IMR-90 (cell line): ENCODE data around the gene MTIF2. TPM values are rescaled to one million over a fixed set of nuclear protein-coding genes. Genes with fewer than 3 reads are reported as not detected.

Source experiments
- ATAC-seq: fragments of 200-7000 bp; cut with Tn5 transposase; 2 replicates; pipeline ENCODE4 v1.9.1; 2020; ENCODE audit warnings: low read depth, mild to moderate bottlenecking, moderate library complexity
- BruUV-seq: library from RNA; stranded (reverse); fragments of 400-500 nt; replicated peaks from 2 replicates; lab custom pipeline; 2021; lab: Mats Ljungman, UMichigan
- CTCF ChIA-PET: fragments of 300-600 bp; formaldehyde crosslinking; extraction: SDS; loops from one replicate; lab custom pipeline; 2021; ENCODE audit warnings: antibody characterized with exemption; lab: Yijun Ruan, JAX
- POLR2A ChIA-PET: fragments of 300-600 bp; sonication (Branson Sonifier 250); formaldehyde crosslinking; loops from one replicate; lab custom pipeline; 2022; ENCODE audit warnings: antibody characterized with exemption; ENCODE audit not compliant: unreplicated experiment; lab: Charles Lee
- DNase-seq: peaks from one replicate; pipeline ENCODE4 v3.0.0; 2013
- H2AFZ ChIP-seq: replicated peaks from 2 replicates; pipeline ENCODE3; 2013; ENCODE audit warnings: low read length, mild to moderate bottlenecking; ENCODE audit not compliant: poor library complexity
- H2AK5ac ChIP-seq: 2 replicates; pipeline ENCODE4 v1.6.1; 2013; ENCODE audit warnings: low read depth, low read length, inconsistent platforms
- H2AK9ac ChIP-seq: replicated peaks from 2 replicates; pipeline ENCODE3; 2013; ENCODE audit warnings: mild to moderate bottlenecking, low read depth, low read length, moderate library complexity; ENCODE audit not compliant: poor library complexity
- H2BK120ac ChIP-seq: 2 replicates; pipeline ENCODE4 v1.6.1; 2013; ENCODE audit warnings: low read depth, low read length, inconsistent platforms
- H2BK15ac ChIP-seq: 3 replicates; pipeline ENCODE4 v1.6.1; 2013; ENCODE audit warnings: low read depth, low read length, inconsistent platforms
- H2BK20ac ChIP-seq: 2 replicates; pipeline ENCODE4 v1.6.1; 2013; ENCODE audit warnings: low read depth, mild to moderate bottlenecking, inconsistent platforms, low read length, moderate library complexity
- H2BK5ac ChIP-seq: 2 replicates; pipeline ENCODE4 v1.6.1; 2013; ENCODE audit warnings: mild to moderate bottlenecking, low read depth, low read length, inconsistent platforms; ENCODE audit not compliant: poor library complexity, severe bottlenecking
- H3K14ac ChIP-seq: replicated peaks from 2 replicates; pipeline ENCODE4 v1.6.1; 2013; ENCODE audit warnings: low read depth, low read length, inconsistent platforms
- H3K18ac ChIP-seq: 2 replicates; pipeline ENCODE4 v1.6.1; 2013; ENCODE audit warnings: low read depth, low read length, control low read depth
- H3K23ac ChIP-seq: 2 replicates; pipeline ENCODE4 v1.6.1; 2013; ENCODE audit warnings: low read depth, low read length, inconsistent platforms
- H3K27ac ChIP-seq: 2 replicates; pipeline ENCODE4 v1.5.1; 2013; ENCODE audit warnings: mild to moderate bottlenecking, control low read depth, low read length; ENCODE audit not compliant: insufficient read depth
- H3K27me3 ChIP-seq: 2 replicates; pipeline ENCODE4 v1.6.1; 2013; ENCODE audit warnings: low read length; ENCODE audit not compliant: control insufficient read depth, insufficient read depth
- H3K36me3 ChIP-seq: 2 replicates; pipeline ENCODE4 v1.6.1; 2013; ENCODE audit warnings: low read length, mixed read lengths; ENCODE audit not compliant: control insufficient read depth, insufficient read depth
- H3K4ac ChIP-seq: 2 replicates; pipeline ENCODE4 v1.6.1; 2013; ENCODE audit warnings: low read depth, low read length, inconsistent platforms
- H3K4me1 ChIP-seq: 2 replicates; pipeline ENCODE4 v1.6.1; 2013; ENCODE audit warnings: low read length, mixed read lengths; ENCODE audit not compliant: control insufficient read depth, insufficient read depth
- H3K4me2 ChIP-seq: 2 replicates; pipeline ENCODE4 v1.6.1; 2013; ENCODE audit warnings: low read depth, mild to moderate bottlenecking, control low read depth, low read length, moderate library complexity
- H3K4me3 ChIP-seq: 2 replicates; pipeline ENCODE4 v1.5.1; 2013; ENCODE audit warnings: low read depth, mild to moderate bottlenecking, control low read depth, low read length, moderate library complexity; ENCODE audit not compliant: insufficient read depth
- H3K56ac ChIP-seq: 2 replicates; pipeline ENCODE4 v1.6.1; 2013; ENCODE audit warnings: low read length, inconsistent platforms; ENCODE audit not compliant: insufficient read depth; ENCODE audit errors: extremely low read depth
- H3K79me1 ChIP-seq, 2 experiments: 2 replicates each; pipeline ENCODE4 v1.6.1; 2013; ENCODE audit warnings: low read length in 2 of 2, inconsistent platforms in 1 of 2, low read depth in 1 of 2
- H3K9ac ChIP-seq: 2 replicates; pipeline ENCODE4 v1.6.1; 2013; ENCODE audit warnings: low read depth, low read length, control low read depth
- H3K9me1 ChIP-seq: 2 replicates; pipeline ENCODE4 v1.6.1; 2013; ENCODE audit warnings: low read length, inconsistent platforms; ENCODE audit not compliant: insufficient read depth
- H3K9me3 ChIP-seq: 2 replicates; pipeline ENCODE4 v1.6.1; 2013; ENCODE audit warnings: low read length; ENCODE audit not compliant: control insufficient read depth, insufficient read depth
- H4K20me1 ChIP-seq: 2 replicates; pipeline ENCODE4 v1.6.1; 2013; ENCODE audit warnings: low read length, inconsistent platforms; ENCODE audit not compliant: insufficient read depth
- H4K5ac ChIP-seq: 2 replicates; pipeline ENCODE4 v1.6.1; 2013; ENCODE audit warnings: mild to moderate bottlenecking, low read depth, low read length, control low read depth
- H4K8ac ChIP-seq, 2 experiments: 2 replicates each; pipeline ENCODE4 v1.6.1; 2013; ENCODE audit warnings: low read depth in 2 of 2, low read length in 2 of 2, control low read depth in 1 of 2, inconsistent platforms in 1 of 2
- H4K91ac ChIP-seq: 2 replicates; pipeline ENCODE4 v1.6.1; 2013; ENCODE audit warnings: low read depth, low read length, inconsistent platforms; ENCODE audit not compliant: insufficient read depth
- CEBPB ChIP-seq: IDR thresholded peaks from 2 replicates; pipeline ENCODE4 v1.6.1; 2012; ENCODE audit warnings: low read depth, low read length, improper control_type of control experiment
- FOS ChIP-seq: fragments of 150-350 bp; IDR thresholded peaks from 2 replicates; pipeline ENCODE4 v1.6.1; 2016; ENCODE audit warnings: low read depth, low read length
- MAFK ChIP-seq: IDR thresholded peaks from 2 replicates; pipeline ENCODE4 v1.6.1; 2012; ENCODE audit warnings: low read depth, low read length, improper control_type of control experiment
- MAZ ChIP-seq: IDR thresholded peaks from 2 replicates; pipeline ENCODE4 v1.6.1; 2012; ENCODE audit warnings: low read depth, mild to moderate bottlenecking, low read length, improper control_type of control experiment, moderate library complexity, borderline replicate concordance
- MXI1 ChIP-seq: IDR thresholded peaks from 2 replicates; pipeline ENCODE4 v1.6.1; 2012; ENCODE audit warnings: low read depth, mild to moderate bottlenecking, low read length, moderate library complexity, borderline replicate concordance
- RCOR1 ChIP-seq: IDR thresholded peaks from 2 replicates; pipeline ENCODE4 v1.6.1; 2012; ENCODE audit warnings: mild to moderate bottlenecking, low read length, improper control_type of control experiment; ENCODE audit not compliant: insufficient replicate concordance
- RFX5 ChIP-seq: IDR thresholded peaks from 2 replicates; pipeline ENCODE4 v1.8.0; 2012; ENCODE audit warnings: low read depth, mild to moderate bottlenecking, low read length, moderate library complexity
- SMC3 ChIP-seq: fragments of 150-350 bp; IDR thresholded peaks from 2 replicates; pipeline ENCODE4 v1.6.1; 2016; ENCODE audit warnings: low read depth, mild to moderate bottlenecking, antibody characterized with exemption, low read length, moderate library complexity
- WGBS, 2 experiments: methylation state at CpG; one replicate each; pipeline versions ENCODE4 v1.1.5 to v1.1.7; 2013; ENCODE audit warnings: missing lambda C conversion rate in 2 of 2; ENCODE audit not compliant: insufficient read length in 1 of 2; ENCODE audit errors: extremely low coverage in 2 of 2; 5-methylcytosine and 5-hydroxymethylcytosine counted together
- dilution Hi-C: fragments of 300-500 bp; cut with HindIII; formaldehyde crosslinking; loops from one replicate; pipeline ENCODE4 v1.14.3; 2018; ENCODE audit warnings: low sequenced_read_pairs; ENCODE audit not compliant: unreplicated experiment
- in situ Hi-C: fragments of 300-500 bp; cut with MboI; formaldehyde crosslinking; loops from 3 replicates; pipeline ENCODE4 v1.14.3; 2019; ENCODE audit warnings: low sequenced_read_pairs, inconsistent platforms, mixed read lengths
- intact Hi-C: fragments of 100-400 bp; cut with micrococcal nuclease; formaldehyde crosslinking; loops from 2 replicates; pipeline ENCODE4 v1.10.0; 2022
- polyA plus RNA-seq, 3 experiments: library from polyadenylated mRNA; depleted of rRNA; stranded (reverse); fragments of >200 nt; gene quantifications; 2 replicates each; pipeline ENCODE4 v1.2.3, GENCODE V29; 2012; ENCODE audit warnings: low replicate concordance in 1 of 3
- total RNA-seq: library from RNA; depleted of rRNA; stranded (reverse); fragments of >200 nt; gene quantifications from 2 replicates; pipeline ENCODE4 v1.2.3, GENCODE V29; 2012
- TF ChIP-seq, protein P1 (sequence below): fragments of 150-350 bp; IDR thresholded peaks from 2 replicates; pipeline ENCODE4 v1.6.1; 2016; ENCODE audit warnings: low read depth, mild to moderate bottlenecking, low read length, moderate library complexity, borderline replicate concordance
- TF ChIP-seq, protein P2 (sequence below): conservative IDR thresholded peaks from 2 replicates; pipeline ENCODE4 v1.5.1; 2012; ENCODE audit warnings: mild to moderate bottlenecking, low read depth, low read length, improper control_type of control experiment

The MTIF2 gene
- total and polyA plus RNA-seq, 2 of the 4 experiments (the other 2 are of a cell fraction), result 10.8 to 22.6 TPM

DNA sequence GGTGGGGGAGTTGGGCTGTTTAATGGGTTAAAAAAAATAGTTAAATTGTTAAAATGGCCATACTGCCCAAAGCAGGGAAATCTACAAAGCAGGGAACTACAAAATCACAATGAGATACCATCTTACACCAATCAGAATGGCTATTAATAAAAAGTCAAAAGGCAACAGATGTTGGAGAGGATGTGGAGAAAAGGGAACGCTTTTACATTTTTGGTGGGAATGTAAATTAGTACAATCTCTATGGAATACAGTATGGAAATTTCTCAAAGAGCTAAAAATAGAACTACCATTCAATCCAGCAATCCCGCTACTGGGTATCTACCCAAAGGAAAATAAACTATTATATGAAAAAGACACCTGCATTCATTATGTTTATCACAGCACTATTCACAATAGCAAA lies 64.1 kb downstream of the MTIF2 start:
- POLR2A ChIA-PET, result no interaction called here

More for the DNA sequence above, 64.1 kb downstream of the MTIF2 start:
- Histone ChIP-seq H4K5ac (no peak overlapping the region), H3K9me3 (no peaks in the 10 kb centered on the region), H2BK15ac (no peak overlapping the region), H4K20me1 (no peaks in the 10 kb centered on the region), H2AK5ac (no peak overlapping the region), H3K23ac (no peak overlapping the region), H3K56ac (no peak overlapping the region), H3K9me1 (no peaks in the 10 kb centered on the region), H3K27ac (no peak overlapping the region), H3K18ac (no peak overlapping the region), H3K4me1 (no peaks in the 10 kb centered on the region), H3K9ac (no peak overlapping the region), H2AFZ (no peak overlapping the region), H2BK5ac (no peak overlapping the region), H2AK9ac (no peak overlapping the region), H2BK20ac (no peak overlapping the region), H4K91ac (no peak overlapping the region), H3K27me3 (no peaks in the 10 kb centered on the region), H4K8ac (no peak overlapping the region), H3K4me2 (no peak overlapping the region), H3K79me1 (no peaks in the 10 kb centered on the region; a peak in 1 of 4 replicates), H3K4me3 (no peak overlapping the region), H3K36me3 (peaks cover 6% of the 10 kb centered on the region; the same call in 1 of the 2 replicates), H2BK120ac (no peak overlapping the region), H3K4ac (no peak overlapping the region), H3K14ac (no peak overlapping the region)
- CTCF ChIA-PET, result no interaction called here
- TF ChIP-seq MAFK (no peak), RCOR1 (no peak), CEBPB (no peak), FOS (no peak), MXI1 (no peak), RFX5 (no peak), SMC3 (no peak), MAZ (no peak)
- TF ChIP-seq, protein P1, sequence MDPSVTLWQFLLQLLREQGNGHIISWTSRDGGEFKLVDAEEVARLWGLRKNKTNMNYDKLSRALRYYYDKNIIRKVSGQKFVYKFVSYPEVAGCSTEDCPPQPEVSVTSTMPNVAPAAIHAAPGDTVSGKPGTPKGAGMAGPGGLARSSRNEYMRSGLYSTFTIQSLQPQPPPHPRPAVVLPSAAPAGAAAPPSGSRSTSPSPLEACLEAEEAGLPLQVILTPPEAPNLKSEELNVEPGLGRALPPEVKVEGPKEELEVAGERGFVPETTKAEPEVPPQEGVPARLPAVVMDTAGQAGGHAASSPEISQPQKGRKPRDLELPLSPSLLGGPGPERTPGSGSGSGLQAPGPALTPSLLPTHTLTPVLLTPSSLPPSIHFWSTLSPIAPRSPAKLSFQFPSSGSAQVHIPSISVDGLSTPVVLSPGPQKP, result no peak
- TF ChIP-seq, protein P2, sequence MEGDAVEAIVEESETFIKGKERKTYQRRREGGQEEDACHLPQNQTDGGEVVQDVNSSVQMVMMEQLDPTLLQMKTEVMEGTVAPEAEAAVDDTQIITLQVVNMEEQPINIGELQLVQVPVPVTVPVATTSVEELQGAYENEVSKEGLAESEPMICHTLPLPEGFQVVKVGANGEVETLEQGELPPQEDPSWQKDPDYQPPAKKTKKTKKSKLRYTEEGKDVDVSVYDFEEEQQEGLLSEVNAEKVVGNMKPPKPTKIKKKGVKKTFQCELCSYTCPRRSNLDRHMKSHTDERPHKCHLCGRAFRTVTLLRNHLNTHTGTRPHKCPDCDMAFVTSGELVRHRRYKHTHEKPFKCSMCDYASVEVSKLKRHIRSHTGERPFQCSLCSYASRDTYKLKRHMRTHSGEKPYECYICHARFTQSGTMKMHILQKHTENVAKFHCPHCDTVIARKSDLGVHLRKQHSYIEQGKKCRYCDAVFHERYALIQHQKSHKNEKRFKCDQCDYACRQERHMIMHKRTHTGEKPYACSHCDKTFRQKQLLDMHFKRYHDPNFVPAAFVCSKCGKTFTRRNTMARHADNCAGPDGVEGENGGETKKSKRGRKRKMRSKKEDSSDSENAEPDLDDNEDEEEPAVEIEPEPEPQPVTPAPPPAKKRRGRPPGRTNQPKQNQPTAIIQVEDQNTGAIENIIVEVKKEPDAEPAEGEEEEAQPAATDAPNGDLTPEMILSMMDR, result no peak
- no CpG with 5 or more reads among the region's 2 CpGs for WGBS, 2 experiments
- no TSS peak for BruUV-seq
- dilution Hi-C loops, result no loop called here
- intact Hi-C loops, result no loop called here
- DNase-seq (no peak), ATAC-seq (no peak)
- in situ Hi-C loops, result no loop called here
